ENCODE data around the gene HMGCS1. TPM values are rescaled to one million over a fixed set of nuclear protein-coding genes. Genes with fewer than 3 reads are reported as not detected.

The HMGCS1 gene
- total and polyA plus RNA-seq, 9 of the 15 experiments (the other 6 are each of a cell fraction or from before 2014, with no cell fraction given) = 43.7 to 337 (median 111) TPM

GRCh38 chr5:43313035-43313853 is at the start of gene HMGCS1 (continued):
- TF ChIP-seq ZNF395 (CRISPR knock-in tag; IDR thresholded peaks at IDR 0.05) (0 out of 2 replicates have a peak, but pooled peaks have one; percentile 39), ZNF133 (CRISPR knock-in tag; IDR thresholded peaks at IDR 0.05) (no peak), RBM22 (IDR thresholded peaks at IDR 0.05; ENCODE audit: low read depth, low read length, poor library complexity, severe bottlenecking) (peak; percentile 49), NFRKB (IDR thresholded peaks at IDR 0.05; ENCODE audit: low read depth) (no peak), TARDBP (IDR thresholded peaks at IDR 0.05) (no peak; the same call in 1 of the 2 replicates), TCF7L2 (IDR thresholded peaks at IDR 0.05; ENCODE audit: low read depth, low read length) (no peak), ZNF140 (CRISPR knock-in tag; IDR thresholded peaks at IDR 0.05) (no peak), SAFB (IDR thresholded peaks at IDR 0.05; ENCODE audit: borderline replicate concordance, low read depth, low read length) (no peak; the same call in 1 of the 2 replicates), MAX (CRISPR knock-in tag; IDR thresholded peaks at IDR 0.05) (peak; percentile 93), PKNOX1 (IDR thresholded peaks at IDR 0.05) (peak; percentile 99), IRF2 (CRISPR knock-in tag; IDR thresholded peaks at IDR 0.05) (no peak), SMARCB1 (IDR thresholded peaks at IDR 0.05; ENCODE audit: insufficient read length, low read depth) (no peak), ZNF655 (CRISPR knock-in tag; IDR thresholded peaks at IDR 0.05) (no peak), ESRRA (IDR thresholded peaks at IDR 0.05; ENCODE audit: borderline replicate concordance, low read depth) (peak; percentile 80), ELF4 (CRISPR knock-in tag; IDR thresholded peaks at IDR 0.05) (peak; percentile 69; the same call in 1 of the 2 replicates), E2F8 (IDR thresholded peaks at IDR 0.05; ENCODE audit: low read depth, partially characterized antibody) (no peak)
- TF ChIP-seq, protein P1, sequence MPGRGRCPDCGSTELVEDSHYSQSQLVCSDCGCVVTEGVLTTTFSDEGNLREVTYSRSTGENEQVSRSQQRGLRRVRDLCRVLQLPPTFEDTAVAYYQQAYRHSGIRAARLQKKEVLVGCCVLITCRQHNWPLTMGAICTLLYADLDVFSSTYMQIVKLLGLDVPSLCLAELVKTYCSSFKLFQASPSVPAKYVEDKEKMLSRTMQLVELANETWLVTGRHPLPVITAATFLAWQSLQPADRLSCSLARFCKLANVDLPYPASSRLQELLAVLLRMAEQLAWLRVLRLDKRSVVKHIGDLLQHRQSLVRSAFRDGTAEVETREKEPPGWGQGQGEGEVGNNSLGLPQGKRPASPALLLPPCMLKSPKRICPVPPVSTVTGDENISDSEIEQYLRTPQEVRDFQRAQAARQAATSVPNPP (IDR thresholded peaks at IDR 0.05; ENCODE audit: borderline replicate concordance, insufficient read depth, insufficient read length) = no peak
- TF ChIP-seq, protein P2, sequence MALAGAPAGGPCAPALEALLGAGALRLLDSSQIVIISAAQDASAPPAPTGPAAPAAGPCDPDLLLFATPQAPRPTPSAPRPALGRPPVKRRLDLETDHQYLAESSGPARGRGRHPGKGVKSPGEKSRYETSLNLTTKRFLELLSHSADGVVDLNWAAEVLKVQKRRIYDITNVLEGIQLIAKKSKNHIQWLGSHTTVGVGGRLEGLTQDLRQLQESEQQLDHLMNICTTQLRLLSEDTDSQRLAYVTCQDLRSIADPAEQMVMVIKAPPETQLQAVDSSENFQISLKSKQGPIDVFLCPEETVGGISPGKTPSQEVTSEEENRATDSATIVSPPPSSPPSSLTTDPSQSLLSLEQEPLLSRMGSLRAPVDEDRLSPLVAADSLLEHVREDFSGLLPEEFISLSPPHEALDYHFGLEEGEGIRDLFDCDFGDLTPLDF (CRISPR knock-in tag; IDR thresholded peaks at IDR 0.05) = peak; percentile 49; the same call in 1 of the 2 replicates
